Right lobe of liver (tissue), 6 donors: Measurements from ENCODE around the gene SLC37A2. TPM values are rescaled to one million over a fixed set of nuclear protein-coding genes. Genes with fewer than 3 reads are reported as not detected.

Experiments used
- ATAC-seq, 4 donors: fragments of 200-7000 bp; cut with Tn5 transposase; one replicate each; pipeline ENCODE4 v1.9.1; 2020; ENCODE audit warnings: mild to moderate bottlenecking in 4 of 4, moderate library complexity in 4 of 4
- DNase-seq, 3 donors: peaks; one replicate each; pipeline ENCODE4 v3.0.0-alpha.2; 2020
- H3K27ac ChIP-seq, 3 donors: fragments of 200-600 bp; one replicate each; pipeline ENCODE4 v1.8.0; 2022
- H3K27me3 ChIP-seq, 2 donors: fragments of 200-600 bp; one replicate each; pipeline ENCODE4 v1.8.0; 2022
- H3K36me3 ChIP-seq, 4 donors: fragments of 200-600 bp; sonication (generic) in 1 of 4; one replicate each; pipeline versions ENCODE4 v1.5.1 to v1.8.0; 2017 to 2022; ENCODE audit warnings: control low read depth in 1 of 4
- H3K4me1 ChIP-seq, 4 donors: fragments of 200-600 bp; sonication (generic) in 1 of 4; one replicate each; pipeline versions ENCODE4 v1.5.1 to v1.8.0; 2017 to 2022; ENCODE audit warnings: control low read depth in 1 of 4
- H3K4me3 ChIP-seq, 3 donors: fragments of 200-600 bp; one replicate each; pipeline ENCODE4 v1.8.0; 2022
- H3K9me3 ChIP-seq, 4 donors: fragments of 200-600 bp; sonication (generic) in 1 of 4; one replicate each; pipeline versions ENCODE4 v1.5.1 to v1.8.0; 2017 to 2022; ENCODE audit warnings: control low read depth in 1 of 4
- CTCF ChIP-seq, 4 donors: fragments of 200-600 bp in 3 of 4; fragments of 450-650 bp in 1 of 4; IDR thresholded peaks; one replicate each; pipeline versions ENCODE4 v1.5.1 to v1.8.0; 2016 to 2022; ENCODE audit warnings: antibody characterized with exemption in 4 of 4, mild to moderate bottlenecking in 2 of 4
- POLR2A ChIP-seq: fragments of 450-650 bp; IDR thresholded peaks from one replicate; pipeline ENCODE4 v1.6.1; 2017; ENCODE audit warnings: antibody characterized with exemption, mild to moderate bottlenecking
- WGBS: methylation state at CpG from one replicate; pipeline ENCODE4 v1.1.6; 2018; ENCODE audit warnings: low coverage, low lambda C conversion rate; ENCODE audit not compliant: insufficient coverage; ENCODE audit errors: missing lambda C conversion rate; 5-methylcytosine and 5-hydroxymethylcytosine counted together
- intact Hi-C, 2 donors: fragments of 100-400 bp; cut with DNase I; formaldehyde crosslinking; loops; one replicate each; pipeline versions ENCODE4 v1.11.2 to v1.14.1; 2022
- total RNA-seq, 6 experiments: library from RNA; depleted of rRNA in 2 of 6; stranded (reverse); fragments of >200 nt in 2 of 6; fragmentation: NEBNext Ultra II Directional in 3 of 6; extraction: Animal tissue kit (Norgen Biotek cat#: 25700) in 3 of 6; gene quantifications; one replicate each; pipeline versions ENCODE4 v1.1.0 to v1.2.4, GENCODE V29; 2016 to 2023
- donor health status: DM: no; HTN: yes; CAD: no.
- donor health status: DM: no; HTN: no; CAD: no.
- donor health status: DM: no; HTN: no; CAD: no.
- donor health status: DM: no; HTN: yes; CAD: no.
- donor health status: DM: no; HTN: yes; CAD: no.

Gene SLC37A2
- total RNA-seq, 6 experiments from 2014 or later, result 3.4 to 14.2 (median 4.7) TPM

GRCh38 chr11:125083312-125084056 is 20.4 kb downstream of the SLC37A2 start:
- intact Hi-C loops, result loop anchor here in 1 of 2 donors (10.0 kb wide), 2 partner anchors 61 to 321 kb away; no protein-coding TSS in a partner anchor
- Histone ChIP-seq H3K36me3 (no peaks in the 10 kb centered on the region), H3K4me1 (no peaks in the 10 kb centered on the region), H3K9me3 (no peaks in the 10 kb centered on the region), H3K27ac (no peak overlapping the region), H3K27me3 (no peaks in the 10 kb centered on the region), H3K4me3 (no peak overlapping the region)
- ATAC-seq, result no peak
- WGBS, result 89% methylated on average over 2 of the region's 11 CpGs
- DNase-seq, result no peak
- TF ChIP-seq CTCF (IDR thresholded peaks at IDR 0.05) (no peak), POLR2A (no peak)

GRCh38 chr11:125084057-125084416 is 20.9 kb downstream of the SLC37A2 start:
- DNase-seq (no peak), ATAC-seq (no peak)
- H3K27me3 ChIP-seq, result no peaks in the 10 kb centered on the region
- intact Hi-C loops, result loop anchor here in 1 of 2 donors (10.0 kb wide), 2 partner anchors 61 to 321 kb away; no protein-coding TSS in a partner anchor
- H3K27ac ChIP-seq, result no peak overlapping the region
- no peak overlapping the region for H3K4me3 ChIP-seq
- TF ChIP-seq POLR2A, result no peak
- no peak for TF ChIP-seq CTCF (IDR thresholded peaks at IDR 0.05)
- no peaks in the 10 kb centered on the region for H3K9me3 ChIP-seq
- no peaks in the 10 kb centered on the region for H3K4me1 ChIP-seq
- H3K36me3 ChIP-seq, result no peaks in the 10 kb centered on the region
- no CpG with 5 or more reads among the region's 11 CpGs for WGBS

- H3K27me3 ChIP-seq, result no peaks in the 10 kb centered on the region
- no peaks in the 10 kb centered on the region for H3K4me1 ChIP-seq
- no peaks in the 10 kb centered on the region for H3K9me3 ChIP-seq
- WGBS, result 92% methylated on average over 2 of the region's 8 CpGs
- intact Hi-C loops, result loop anchor here in 1 of 2 donors (10.0 kb wide), 2 partner anchors 60 to 320 kb away; no protein-coding TSS in a partner anchor
- no peak overlapping the region for H3K27ac ChIP-seq
- ATAC-seq (no peak), DNase-seq (no peak)
- TF ChIP-seq CTCF (IDR thresholded peaks at IDR 0.05) (no peak), POLR2A (no peak)
- no peaks in the 10 kb centered on the region for H3K36me3 ChIP-seq
- H3K4me3 ChIP-seq, result no peak overlapping the region
Observed at GRCh38 chr11:125084761-125085231, 21.7 kb downstream of the SLC37A2 start.

- Histone ChIP-seq H3K27me3 (no peaks in the 10 kb centered on the region), H3K4me3 (no peak overlapping the region), H3K9me3 (no peaks in the 10 kb centered on the region), H3K36me3 (no peaks in the 10 kb centered on the region), H3K27ac (no peak overlapping the region), H3K4me1 (no peaks in the 10 kb centered on the region)
- intact Hi-C loops, result loop anchor here in 1 of 2 donors (10.0 kb wide), 2 partner anchors 59 to 319 kb away; no protein-coding TSS in a partner anchor
- ATAC-seq, result no peak
- 70% methylated on average over 5 of the region's 20 CpGs for WGBS
- DNase-seq, result no peak
- TF ChIP-seq POLR2A, result no peak
- TF ChIP-seq CTCF (IDR thresholded peaks at IDR 0.05), result no peak
Observed at GRCh38 chr11:125085301-125086081, 22.4 kb downstream of the SLC37A2 start.
